NCI-H460 (cell line): Measurements from ENCODE around the gene MACROD2. TPM values are rescaled to one million over a fixed set of nuclear protein-coding genes. Genes with fewer than 3 reads are reported as not detected.

Source experiments
- DNase-seq: peaks from one replicate; pipeline ENCODE4 v3.0.0-alpha.2; 2016; ENCODE audit warnings: low read depth; ENCODE audit errors: extremely low read depth
- total RNA-seq: library from RNA; depleted of rRNA; stranded (reverse); fragments of >200 nt; shearing (Covaris generic); gene quantifications from 2 replicates; pipeline ENCODE4 v1.2.3, GENCODE V29; 2014

The MACROD2 gene
- total RNA-seq, 1 experiment from 2014 or later = 2.0 TPM

- no peak for DNase-seq
These were observed 324.4 kb downstream of the MACROD2 start for GRCh38 chr20:14319704-14320103.

GRCh38 chr20:14331646-14332045, 336.3 kb downstream of the MACROD2 start:
- DNase-seq = no peak

- no peak for DNase-seq
These were observed 337.6 kb downstream of the MACROD2 start for GRCh38 chr20:14332866-14333265.

- DNase-seq = no peak
These were observed 338.4 kb downstream of the MACROD2 start for GRCh38 chr20:14333721-14334120.

- DNase-seq = peak; percentile 34
These were observed 339.1 kb downstream of the MACROD2 start for GRCh38 chr20:14334306-14334930.

GRCh38 chr20:14335052-14335451, 339.7 kb downstream of the MACROD2 start:
- no peak for DNase-seq

- DNase-seq = no peak
These were observed 341.4 kb downstream of the MACROD2 start for GRCh38 chr20:14336686-14337085.

- peak; percentile 89 for DNase-seq
These were observed 342.3 kb downstream of the MACROD2 start, which contains the start of gene FLRT3 for GRCh38 chr20:14337400-14338171. FLRT3 (minus strand) TSS chr20:14337612; CDS start chr20:14327506, 10,106 bp downstream.

GRCh38 chr20:14341801-14342200, 346.5 kb downstream of the MACROD2 start:
- no peak for DNase-seq

- no peak for DNase-seq
These were observed 347.6 kb downstream of the MACROD2 start for GRCh38 chr20:14342918-14343317.

GRCh38 chr20:14343491-14344065, 348.3 kb downstream of the MACROD2 start:
- DNase-seq = no peak

- DNase-seq = no peak
These were observed 349.4 kb downstream of the MACROD2 start for GRCh38 chr20:14344746-14345145.

- no peak for DNase-seq
These were observed 360.5 kb downstream of the MACROD2 start for GRCh38 chr20:14355791-14356190.

- no peak for DNase-seq
These were observed 365.1 kb downstream of the MACROD2 start for GRCh38 chr20:14360416-14360815.

GRCh38 chr20:14361509-14362345, 366.4 kb downstream of the MACROD2 start:
- no peak for DNase-seq

- no peak for DNase-seq
These were observed 378.9 kb downstream of the MACROD2 start for GRCh38 chr20:14374196-14374595.

GRCh38 chr20:14375416-14375985, 380.2 kb downstream of the MACROD2 start:
- no peak for DNase-seq

- DNase-seq = no peak
These were observed 383.0 kb downstream of the MACROD2 start for GRCh38 chr20:14378326-14378725.

GRCh38 chr20:14383335-14383734, 388.0 kb downstream of the MACROD2 start:
- no peak for DNase-seq

GRCh38 chr20:14384416-14385175, 389.3 kb downstream of the MACROD2 start:
- no peak for DNase-seq
